GM12874 (cell line): Measurements from ENCODE around the gene POLR2J3.
"Not testable (repeated sequence)": the region's sequence is repeated elsewhere in the genome, so short reads cannot be mapped to it uniquely, and the experiment has no call there.

Experiments used
- TF ChIP-seq, protein P1 (sequence below): IDR thresholded peaks from 2 replicates; pipeline ENCODE4 v1.5.1; 2011; ENCODE audit warnings: low read depth, mild to moderate bottlenecking, control low read depth, low read length, moderate library complexity; ENCODE audit not compliant: insufficient read depth

The POLR2J3 gene

DNA sequence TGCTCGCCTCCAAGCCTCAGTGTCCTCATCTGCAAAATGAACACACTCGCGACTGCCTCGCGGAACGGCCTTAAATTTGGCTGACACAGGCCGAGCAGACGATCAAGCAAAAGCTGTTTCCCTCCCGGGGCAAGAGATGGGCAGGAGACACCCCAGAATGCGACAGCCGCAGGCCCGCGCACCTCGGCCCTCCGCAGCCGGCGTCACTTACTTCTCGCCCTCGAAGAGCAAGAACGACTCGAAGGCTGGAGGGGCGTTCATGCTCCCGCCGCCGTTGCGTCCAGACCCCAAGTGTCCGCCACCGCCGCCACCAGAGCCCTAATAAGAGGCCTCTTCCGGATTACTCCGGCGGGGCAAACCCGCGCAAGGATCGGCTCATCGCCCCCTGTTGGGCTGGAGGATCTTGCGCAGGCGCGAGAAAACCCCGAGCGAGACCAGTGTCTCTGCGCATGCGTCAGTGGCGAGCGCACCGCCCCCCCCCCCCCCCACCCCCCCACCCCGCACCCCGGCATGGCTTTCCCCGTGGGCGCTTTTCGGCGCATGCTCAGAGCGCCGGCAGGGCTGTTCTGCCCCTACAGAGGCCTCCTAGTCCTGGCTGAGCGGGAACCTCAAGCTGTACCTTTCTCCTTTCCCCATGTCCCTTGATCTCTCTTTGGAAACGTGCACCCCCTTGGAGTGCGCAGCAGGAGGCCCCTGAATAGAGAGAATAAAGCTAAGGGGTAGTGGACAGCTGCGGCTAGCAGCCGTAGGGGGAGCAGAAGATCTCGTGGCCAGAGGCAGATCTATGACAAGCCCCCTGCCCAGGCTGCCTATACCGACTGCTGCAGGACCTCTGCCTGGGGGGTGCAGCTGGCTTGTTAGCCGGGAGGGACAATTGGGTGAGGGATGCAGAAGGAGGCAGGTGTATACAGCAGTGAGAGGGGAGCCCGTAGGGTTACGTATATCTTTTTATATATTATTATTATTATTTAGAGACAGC lies at the start of gene POLR2J3:
TSS of gene POLR2J3 (minus strand) at position 323 of the 979 bp plus-strand sequence. CDS start at position 261, 62 bp downstream.
- TF ChIP-seq, protein P1, sequence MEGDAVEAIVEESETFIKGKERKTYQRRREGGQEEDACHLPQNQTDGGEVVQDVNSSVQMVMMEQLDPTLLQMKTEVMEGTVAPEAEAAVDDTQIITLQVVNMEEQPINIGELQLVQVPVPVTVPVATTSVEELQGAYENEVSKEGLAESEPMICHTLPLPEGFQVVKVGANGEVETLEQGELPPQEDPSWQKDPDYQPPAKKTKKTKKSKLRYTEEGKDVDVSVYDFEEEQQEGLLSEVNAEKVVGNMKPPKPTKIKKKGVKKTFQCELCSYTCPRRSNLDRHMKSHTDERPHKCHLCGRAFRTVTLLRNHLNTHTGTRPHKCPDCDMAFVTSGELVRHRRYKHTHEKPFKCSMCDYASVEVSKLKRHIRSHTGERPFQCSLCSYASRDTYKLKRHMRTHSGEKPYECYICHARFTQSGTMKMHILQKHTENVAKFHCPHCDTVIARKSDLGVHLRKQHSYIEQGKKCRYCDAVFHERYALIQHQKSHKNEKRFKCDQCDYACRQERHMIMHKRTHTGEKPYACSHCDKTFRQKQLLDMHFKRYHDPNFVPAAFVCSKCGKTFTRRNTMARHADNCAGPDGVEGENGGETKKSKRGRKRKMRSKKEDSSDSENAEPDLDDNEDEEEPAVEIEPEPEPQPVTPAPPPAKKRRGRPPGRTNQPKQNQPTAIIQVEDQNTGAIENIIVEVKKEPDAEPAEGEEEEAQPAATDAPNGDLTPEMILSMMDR = peak; percentile 45

DNA sequence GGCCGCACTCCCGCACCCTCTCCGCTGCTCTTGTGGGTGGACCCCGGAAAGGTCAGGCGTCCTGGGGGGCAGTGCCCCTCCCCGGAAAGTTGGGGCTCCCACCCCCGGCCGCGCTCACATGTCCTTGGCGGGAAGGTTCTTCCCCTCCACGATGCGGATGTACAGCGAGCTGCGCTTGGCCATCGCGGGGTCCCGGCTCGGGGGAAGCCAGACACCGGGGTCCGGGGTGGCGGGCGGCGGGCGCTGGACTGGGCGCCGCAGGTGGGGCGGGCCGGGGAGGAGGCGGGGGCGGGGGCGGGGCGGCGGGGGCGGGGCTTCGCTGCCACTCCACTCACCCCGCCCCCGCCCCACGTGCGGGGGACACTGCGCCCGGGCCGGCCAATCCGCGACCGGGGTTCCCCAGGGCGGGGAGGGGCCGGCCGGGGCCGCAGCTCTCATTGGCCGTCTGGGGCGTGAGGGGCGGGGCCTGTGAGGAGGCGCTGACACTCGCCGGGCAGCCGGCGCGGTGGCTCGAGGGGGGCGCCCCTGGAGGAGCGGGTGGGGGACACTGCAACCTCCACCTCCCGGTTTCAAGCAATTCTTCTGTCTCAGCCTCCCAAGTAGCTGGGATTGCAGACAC lies 44.2 kb upstream of the POLR2J3 start, which contains the start of gene RASA4:
TSS of gene RASA4 (minus strand) at position 250 of the 619 bp plus-strand sequence. CDS start at position 183, 67 bp downstream.
- TF ChIP-seq, protein P1 = not testable (repeated sequence)

DNA sequence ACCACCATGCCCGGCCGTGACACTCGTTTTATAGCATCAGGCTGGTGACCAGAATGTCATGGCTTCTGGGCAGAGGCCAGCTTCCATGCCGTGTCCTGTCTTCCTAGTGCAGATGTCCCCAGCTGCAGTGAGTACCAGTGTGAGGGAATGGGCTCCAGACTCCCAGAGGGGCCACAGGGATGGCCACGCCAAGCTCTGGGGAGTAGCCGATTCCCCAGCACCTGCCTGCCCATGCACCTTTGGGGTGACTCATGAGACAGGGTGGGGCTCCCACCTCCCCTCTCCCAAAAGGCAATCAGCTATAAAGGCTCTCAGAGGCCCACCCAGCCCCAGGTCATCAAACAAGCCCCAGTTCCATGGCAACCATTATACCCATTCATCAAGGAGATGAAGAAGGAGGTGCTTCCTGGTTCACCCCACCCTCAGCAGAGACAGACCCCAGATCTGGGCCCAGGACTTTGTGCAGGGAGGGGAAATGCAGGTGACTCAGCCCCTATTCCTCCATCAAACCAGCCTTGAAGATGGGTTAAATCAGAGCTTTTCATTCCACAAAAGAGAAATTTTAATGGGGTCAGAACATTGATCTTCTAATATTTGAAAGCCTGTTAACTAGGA lies 21.5 kb downstream of the POLR2J3 start, which contains the start of gene SPDYE2:
TSS of gene SPDYE2 (plus strand) at position 419 of the 615 bp plus-strand sequence. CDS start 2,030 bp downstream, outside the sequence.
- TF ChIP-seq, protein P1 = not testable (repeated sequence)

DNA sequence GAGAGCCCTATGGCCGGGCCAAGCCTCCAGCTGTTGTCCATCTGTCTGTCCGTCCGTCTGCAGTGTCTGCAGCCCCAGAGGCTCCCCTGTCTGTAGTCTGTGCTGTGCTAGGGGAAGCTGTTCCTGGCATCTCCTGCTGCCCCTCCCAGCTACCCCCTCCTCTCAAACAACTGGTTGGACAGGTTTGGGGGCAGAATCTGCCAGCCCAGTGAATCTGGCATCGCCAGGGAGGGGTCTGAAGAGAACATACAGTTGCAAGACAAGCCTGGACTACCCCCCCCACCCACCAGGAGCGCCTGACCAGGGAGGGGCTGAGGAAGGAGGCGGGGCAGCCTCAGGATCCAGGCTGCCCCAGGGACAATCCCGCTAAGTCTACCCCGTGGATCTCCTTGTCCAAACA lies 28.8 kb downstream of the POLR2J3 start, which contains the start of gene UPK3BL2:
TSS of gene UPK3BL2 (minus strand) at position 101 of the 400 bp plus-strand sequence. CDS start at position 41, 60 bp downstream.
- TF ChIP-seq, protein P1 = not testable (repeated sequence)

DNA sequence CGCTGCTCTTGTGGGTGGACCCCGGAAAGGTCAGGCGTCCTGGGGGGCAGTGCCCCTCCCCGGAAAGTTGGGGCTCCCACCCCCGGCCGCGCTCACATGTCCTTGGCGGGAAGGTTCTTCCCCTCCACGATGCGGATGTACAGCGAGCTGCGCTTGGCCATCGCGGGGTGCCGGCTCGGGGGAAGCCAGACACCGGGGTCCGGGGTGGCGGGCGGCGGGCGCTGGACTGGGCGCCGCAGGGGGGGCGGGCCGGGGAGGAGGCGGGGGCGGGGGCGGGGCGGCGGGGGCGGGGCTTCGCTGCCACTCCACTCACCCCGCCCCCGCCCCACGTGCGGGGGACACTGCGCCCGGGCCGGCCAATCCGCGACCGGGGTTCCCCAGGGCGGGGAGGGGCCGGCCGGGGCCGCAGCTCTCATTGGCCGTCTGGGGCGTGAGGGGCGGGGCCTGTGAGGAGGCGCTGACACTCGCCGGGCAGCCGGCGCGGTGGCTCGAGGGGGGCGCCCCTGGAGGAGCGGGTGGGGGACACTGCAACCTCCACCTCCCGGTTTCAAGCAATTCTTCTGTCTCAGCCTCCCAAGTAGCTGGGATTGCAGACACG lies 54.7 kb downstream of the POLR2J3 start, which contains the start of gene RASA4B:
TSS of gene RASA4B (minus strand) at position 228 of the 598 bp plus-strand sequence. CDS start at position 161, 67 bp downstream.
- TF ChIP-seq, protein P1 = not testable (repeated sequence)
